BE2C (cell line): Measurements from ENCODE around the gene NSUN4.
"Not testable (repeated sequence)": the region's sequence is repeated elsewhere in the genome, so short reads cannot be mapped to it uniquely, and the experiment has no call there.

Experiments used
- DNase-seq: peaks from one replicate; pipeline ENCODE4 v3.0.0-alpha.2; 2020
- H3K27me3 ChIP-seq: fragments of 250-450 bp; sonication (Bioruptor Pico); 2 replicates; pipeline ENCODE4 v1.5.1; 2020; ENCODE audit warnings: mild to moderate bottlenecking
- H3K36me3 ChIP-seq: fragments of 250-450 bp; sonication (Bioruptor Pico); 2 replicates; pipeline ENCODE4 v1.5.1; 2020; ENCODE audit warnings: mild to moderate bottlenecking
- H3K4me1 ChIP-seq: fragments of 250-450 bp; sonication (Bioruptor Pico); 2 replicates; pipeline ENCODE4 v1.5.1; 2020
- H3K4me3 ChIP-seq: 2 replicates; pipeline ENCODE4 v1.5.1; 2011; ENCODE audit warnings: low read depth, low read length
- H3K9me3 ChIP-seq: fragments of 250-450 bp; sonication (Bioruptor Pico); 2 replicates; pipeline ENCODE4 v1.5.1; 2020
- CTCF ChIP-seq: IDR thresholded peaks from 2 replicates; pipeline ENCODE4 v1.5.1; 2012; ENCODE audit warnings: mild to moderate bottlenecking, low read depth, low read length

Gene NSUN4

GRCh38 chr1:46330381-46330780 is 10.2 kb upstream of the NSUN4 start:
- H3K27me3 ChIP-seq, H3K4me1 ChIP-seq, H3K36me3 ChIP-seq, H3K9me3 ChIP-seq, H3K4me3 ChIP-seq, DNase-seq: not testable (repeated sequence)

- H3K4me3 ChIP-seq = not testable (repeated sequence)
Observed at GRCh38 chr1:46331786-46332540, 8.6 kb upstream of the NSUN4 start.

GRCh38 chr1:46333300-46334029 is 7.1 kb upstream of the NSUN4 start:
- Histone ChIP-seq H3K27me3 (no peaks in the 10 kb centered on the region), H3K4me1 (no peaks in the 10 kb centered on the region), H3K4me3 (no peak overlapping the region), H3K36me3 (no peaks in the 10 kb centered on the region), H3K9me3 (no peaks in the 10 kb centered on the region)
- TF ChIP-seq CTCF = peak; percentile 43
- no peak for DNase-seq

More at GRCh38 chr1:46331786-46332540, 8.6 kb upstream of the NSUN4 start:
- H3K36me3 ChIP-seq, H3K27me3 ChIP-seq, DNase-seq, H3K9me3 ChIP-seq, H3K4me1 ChIP-seq: not testable (repeated sequence)

GRCh38 chr1:46334030-46334384 is 6.6 kb upstream of the NSUN4 start:
- TF ChIP-seq CTCF = no peak
- no peak for DNase-seq
- no peak overlapping the region for H3K4me3 ChIP-seq

GRCh38 chr1:46335081-46335480 is 5.5 kb upstream of the NSUN4 start:
- H3K4me3 ChIP-seq = no peak overlapping the region

More at GRCh38 chr1:46334030-46334384, 6.6 kb upstream of the NSUN4 start:
- Histone ChIP-seq H3K9me3 (no peaks in the 10 kb centered on the region), H3K4me1 (no peaks in the 10 kb centered on the region), H3K27me3 (no peaks in the 10 kb centered on the region), H3K36me3 (no peaks in the 10 kb centered on the region)

GRCh38 chr1:46337409-46337808 is 3.2 kb upstream of the NSUN4 start:
- H3K27me3 ChIP-seq, H3K4me1 ChIP-seq, DNase-seq, H3K4me3 ChIP-seq, H3K36me3 ChIP-seq, H3K9me3 ChIP-seq: not testable (repeated sequence)

More at GRCh38 chr1:46335081-46335480, 5.5 kb upstream of the NSUN4 start:
- no peak for TF ChIP-seq CTCF
- Histone ChIP-seq H3K27me3 (no peaks in the 10 kb centered on the region), H3K9me3 (no peaks in the 10 kb centered on the region), H3K36me3 (no peaks in the 10 kb centered on the region), H3K4me1 (no peaks in the 10 kb centered on the region)
- DNase-seq = no peak

- TF ChIP-seq CTCF = no peak
- no peaks in the 10 kb centered on the region for H3K9me3 ChIP-seq
- H3K4me1 ChIP-seq = no peaks in the 10 kb centered on the region
- DNase-seq = no peak
- peak overlapping the region; percentile 80 for H3K4me3 ChIP-seq
- H3K27me3 ChIP-seq = no peaks in the 10 kb centered on the region
- peaks cover 8% of the 10 kb centered on the region for H3K36me3 ChIP-seq
Observed at GRCh38 chr1:46341222-46342083, 846 bp downstream of the NSUN4 start.
